CD4-positive, alpha-beta T cell treated with Interleukin-6 for 4 hours (primary cell): ENCODE data around the gene REV1.

Experiments
- DNase-seq: peaks from one replicate; pipeline ENCODE4 v3.0.0-alpha.2; 2020; ENCODE audit warnings: mixed read lengths

Gene REV1

DNA sequence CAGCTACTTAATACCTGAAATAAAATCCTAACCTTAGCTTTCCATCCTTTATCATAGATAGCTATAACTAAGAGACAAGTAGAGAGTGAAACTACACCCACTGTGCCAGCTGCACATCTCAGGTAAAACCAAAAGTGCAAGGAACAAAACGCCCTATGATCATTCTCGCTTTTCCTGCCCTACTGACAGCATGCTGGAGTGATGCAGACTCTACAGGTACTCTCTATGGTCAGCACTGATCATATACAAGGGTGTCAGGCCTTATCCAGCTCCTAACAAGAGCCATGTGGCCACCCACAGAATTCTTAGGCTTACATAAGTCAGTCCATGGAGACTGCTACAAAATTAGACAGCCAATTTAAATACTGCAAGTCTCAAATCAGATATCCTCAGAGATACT is 45.6 kb downstream of the REV1 start:
- no peak for DNase-seq

DNA sequence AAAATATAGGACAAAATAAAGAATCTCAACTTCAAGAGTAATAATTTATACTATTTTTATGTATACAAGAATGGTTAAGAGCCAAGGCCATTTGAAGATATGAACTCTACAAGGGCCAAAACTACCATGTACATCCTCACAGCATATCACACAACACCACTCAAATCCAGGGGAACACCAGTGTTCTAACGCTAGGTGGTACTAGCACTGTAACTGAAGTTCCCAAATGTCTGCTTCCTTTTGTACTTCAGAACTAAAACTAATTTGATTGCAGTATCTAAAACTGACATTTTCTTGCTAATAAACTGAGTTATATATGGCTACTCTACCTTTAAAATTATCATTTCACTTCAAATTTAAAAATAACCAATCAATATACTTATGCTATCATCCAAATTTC is 47.0 kb downstream of the REV1 start:
- DNase-seq, result no peak

GRCh38 chr2:99439971-99440505 is 49.8 kb downstream of the REV1 start:
- no peak for DNase-seq

- DNase-seq, result no peak
Observed at GRCh38 chr2:99436874-99437273, 52.9 kb downstream of the REV1 start.

- DNase-seq, result no peak
Observed at GRCh38 chr2:99433340-99433739, 56.5 kb downstream of the REV1 start.

GRCh38 chr2:99431587-99432275 is 58.1 kb downstream of the REV1 start:
- DNase-seq, result no peak

GRCh38 chr2:99430614-99431291 is 59.1 kb downstream of the REV1 start:
- DNase-seq, result no peak

- no peak for DNase-seq
Observed at GRCh38 chr2:99425022-99425421, 64.8 kb downstream of the REV1 start.

DNA sequence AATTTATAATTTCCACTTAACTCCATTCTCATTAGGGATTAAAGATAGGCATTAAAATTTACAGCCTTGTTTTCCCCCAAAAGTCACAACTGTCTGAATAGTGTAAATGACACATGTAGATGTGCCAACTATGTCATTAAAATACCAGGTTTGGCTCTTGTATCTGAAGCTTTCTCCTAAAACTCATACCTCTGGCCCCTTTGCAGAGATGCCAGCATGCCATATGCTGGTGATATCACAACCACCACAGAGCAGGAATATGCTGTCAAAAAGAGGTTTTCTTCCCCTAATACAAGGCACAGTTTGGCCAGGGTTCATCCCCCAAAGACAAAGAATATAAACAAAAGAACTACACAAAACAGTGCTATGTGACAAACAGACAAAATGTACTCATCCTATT is 65.4 kb downstream of the REV1 start:
- no peak for DNase-seq

GRCh38 chr2:99422599-99422998 is 67.2 kb downstream of the REV1 start:
- DNase-seq, result no peak

GRCh38 chr2:99421469-99421868 is 68.3 kb downstream of the REV1 start:
- DNase-seq, result no peak

DNA sequence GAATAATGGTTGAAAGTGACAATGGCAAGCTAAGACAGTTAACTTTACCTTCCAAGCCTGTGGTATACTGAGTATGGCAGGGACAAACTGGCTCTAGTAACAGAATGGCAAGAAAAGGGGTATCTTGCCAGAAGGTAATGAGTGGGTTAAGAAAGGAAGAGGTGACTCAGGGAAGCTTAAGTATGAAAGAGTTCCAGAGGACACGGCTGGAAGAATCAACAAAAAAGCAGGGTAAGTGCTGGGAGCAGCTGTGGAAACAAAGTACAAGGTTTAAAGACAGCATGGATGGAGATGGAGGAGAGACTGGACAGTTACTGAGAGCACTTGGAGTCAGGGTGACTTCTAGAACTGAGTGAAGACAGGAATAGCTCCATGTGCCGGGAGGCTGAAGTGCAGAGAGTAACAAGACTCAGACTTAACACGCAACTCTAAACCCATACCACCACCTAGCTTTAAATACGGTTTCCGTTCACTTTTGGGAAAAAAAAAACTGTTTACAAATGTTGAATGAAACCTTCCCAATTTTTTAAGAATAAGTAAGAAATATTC is 69.0 kb downstream of the REV1 start:
- no peak for DNase-seq

DNA sequence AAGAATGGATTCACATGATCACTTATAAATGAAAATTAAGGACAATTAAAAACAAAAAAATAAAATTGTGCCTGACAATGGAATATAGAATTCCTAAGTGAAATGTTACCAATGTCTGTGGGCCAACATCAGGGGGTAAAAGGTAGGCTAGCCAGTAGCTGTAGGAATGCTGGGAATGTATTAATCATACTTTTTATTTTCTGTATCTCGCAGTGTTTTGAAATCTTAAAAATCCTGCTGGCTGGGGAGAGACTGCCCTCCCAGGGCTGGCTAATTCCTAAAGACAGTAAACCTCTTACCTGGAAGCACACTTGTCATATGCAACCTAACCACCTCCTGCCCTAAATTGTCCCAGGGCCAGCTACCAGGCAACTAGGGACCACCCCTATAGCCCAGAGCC is 69.8 kb downstream of the REV1 start:
- no peak for DNase-seq

GRCh38 chr2:99417396-99417795 is 72.4 kb downstream of the REV1 start:
- DNase-seq, result no peak

DNA sequence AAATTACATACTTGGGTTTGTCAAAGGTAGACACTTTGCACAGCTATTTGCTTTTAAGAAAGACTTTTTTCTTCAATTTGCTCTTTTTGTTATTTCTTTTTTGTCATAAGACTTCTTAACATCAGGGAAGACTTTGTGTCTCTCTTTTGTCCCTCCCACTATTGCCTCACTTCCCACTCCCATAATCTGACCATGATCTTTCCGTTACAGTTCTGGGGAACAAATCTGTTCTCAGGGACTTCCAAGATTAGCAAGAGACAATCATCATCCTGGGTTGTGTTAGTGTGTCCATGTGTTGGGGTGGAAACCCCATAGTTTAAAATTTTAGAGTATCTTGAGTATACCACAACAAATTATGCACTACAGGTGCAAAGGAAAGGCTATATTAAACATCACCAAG is 75.3 kb downstream of the REV1 start:
- no peak for DNase-seq

DNA sequence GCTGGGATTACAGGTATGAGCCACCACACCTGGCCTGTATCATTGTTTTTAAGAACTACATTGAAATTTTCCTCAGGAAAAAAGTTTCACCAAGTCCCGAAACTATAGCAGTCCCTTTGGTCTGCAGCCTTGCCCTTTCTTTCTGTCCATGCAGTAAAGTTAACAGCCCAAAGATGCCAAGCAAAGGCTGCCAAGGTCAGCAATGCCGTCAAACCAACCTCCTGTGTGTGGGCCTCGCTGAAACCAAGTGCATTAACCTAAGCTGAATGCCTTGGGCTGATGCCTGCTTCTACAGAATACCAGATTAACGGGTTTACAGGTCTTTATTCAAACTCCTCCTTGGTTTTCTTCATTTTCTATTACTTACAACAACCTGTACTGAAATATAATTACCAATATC is 79.5 kb downstream of the REV1 start:
- DNase-seq, result no peak

DNA sequence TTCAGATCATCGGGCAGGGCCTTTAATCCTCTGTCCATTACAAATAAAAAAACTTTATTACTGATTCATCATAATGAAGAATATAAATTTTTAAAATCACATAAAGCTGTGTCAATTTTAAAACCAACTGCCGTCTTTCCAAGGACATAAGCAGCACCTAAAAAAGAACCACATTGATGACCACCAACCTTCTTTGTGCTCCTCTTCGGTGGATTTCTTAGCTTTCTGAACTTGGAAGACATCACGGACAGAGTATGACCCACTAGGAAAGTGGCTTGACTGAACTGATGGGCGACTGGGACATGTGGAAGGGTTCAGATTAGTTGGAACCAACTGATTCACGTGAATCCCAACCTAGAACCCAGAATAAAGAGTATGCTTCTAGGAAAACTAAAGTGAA is 83.7 kb downstream of the REV1 start:
- no peak for DNase-seq

DNA sequence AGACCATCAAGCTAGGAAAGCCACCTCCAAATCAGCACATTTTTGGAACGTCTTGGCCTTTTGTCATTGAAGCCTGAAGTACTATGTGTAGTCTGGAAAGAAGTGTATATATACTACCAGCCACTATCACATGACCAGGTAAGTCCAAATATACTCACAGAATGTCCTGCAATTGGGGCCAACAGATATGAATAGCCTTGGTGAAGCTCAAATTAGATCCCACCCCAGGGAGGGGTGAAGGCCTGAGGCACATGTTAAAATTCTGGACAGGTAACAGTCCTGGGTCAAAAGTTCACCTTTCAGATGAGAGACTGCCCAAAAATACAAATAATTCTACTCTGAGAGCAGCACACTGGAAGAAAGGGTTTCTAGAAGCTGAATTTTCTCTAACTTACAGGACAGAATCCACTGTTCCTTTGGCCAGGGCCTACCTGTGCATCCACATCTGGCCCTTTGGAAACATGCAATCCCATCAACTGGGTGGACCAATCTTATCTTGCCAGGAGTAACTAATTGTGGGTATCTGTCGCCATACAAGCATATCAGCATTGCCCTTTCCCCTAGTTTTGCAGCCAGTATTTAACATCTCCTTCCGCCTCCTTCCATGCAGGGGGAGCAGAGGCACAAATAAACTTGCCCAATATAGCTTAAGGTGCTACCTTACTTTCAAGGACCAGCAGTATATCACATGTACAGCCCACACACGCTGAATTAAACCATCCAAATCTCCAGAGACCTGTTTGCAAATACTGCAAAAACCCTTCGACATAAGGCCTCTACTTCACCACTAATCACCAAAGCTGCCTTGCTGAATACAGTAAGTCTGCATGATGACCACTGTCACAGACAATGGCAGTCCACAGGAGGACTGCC is 84.8 kb downstream of the REV1 start:
- no peak for DNase-seq

GRCh38 chr2:99404039-99404796 is 85.6 kb downstream of the REV1 start:
- DNase-seq, result no peak

DNA sequence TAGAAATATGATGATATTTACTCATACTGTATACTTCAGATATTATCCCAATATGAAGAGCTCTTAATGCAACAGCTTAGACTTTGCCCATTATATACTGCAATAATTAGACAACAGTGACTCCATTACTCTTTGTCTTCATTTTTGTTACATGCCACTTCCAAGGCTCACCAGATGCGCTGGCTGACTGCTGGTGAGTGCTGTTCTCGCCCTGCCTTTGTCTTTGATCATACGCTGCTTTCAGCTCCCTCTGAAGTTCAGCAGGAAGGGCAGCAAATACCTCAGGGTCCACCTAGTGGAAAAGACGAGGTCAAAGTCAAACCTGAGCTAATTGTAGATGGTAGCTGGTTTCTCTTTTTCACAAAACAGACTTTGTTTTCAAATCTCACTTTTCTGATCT is 86.3 kb downstream of the REV1 start:
- no peak for DNase-seq

DNA sequence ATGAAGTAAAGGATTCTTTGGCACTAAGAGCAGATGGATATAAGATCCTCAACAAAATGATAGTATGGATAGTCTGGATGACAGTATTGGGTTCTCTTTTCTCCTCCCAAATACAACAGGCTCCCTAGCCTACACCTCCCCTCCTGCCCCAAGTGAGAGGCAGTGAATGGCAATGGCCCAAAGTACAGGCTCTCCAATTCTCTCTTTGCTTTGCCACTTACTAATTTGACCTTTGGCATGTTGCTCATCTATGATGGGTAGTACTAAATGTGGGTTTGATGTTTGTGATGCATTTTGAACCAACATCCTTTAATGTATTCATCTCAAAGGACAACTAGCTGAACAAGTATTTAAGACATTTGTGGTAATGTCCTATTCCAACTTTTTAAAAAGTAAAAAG is 86.7 kb downstream of the REV1 start:
- DNase-seq, result no peak

- DNase-seq, result no peak
Observed at GRCh38 chr2:99401841-99402240, 88.0 kb downstream of the REV1 start.

- no peak for DNase-seq
Observed at GRCh38 chr2:99399795-99400194, 90.0 kb downstream of the REV1 start.
